ENCODE results near the gene SLC25A21. TPM values are rescaled to one million over a fixed set of nuclear protein-coding genes. Genes with fewer than 3 reads are reported as not detected.
A peak's percentile ranks its signal among the peaks of the same experiment; 100 is the strongest.

SLC25A21 gene
- total RNA-seq, 1 donor from 2014 or later: 0.78 TPM

DNA sequence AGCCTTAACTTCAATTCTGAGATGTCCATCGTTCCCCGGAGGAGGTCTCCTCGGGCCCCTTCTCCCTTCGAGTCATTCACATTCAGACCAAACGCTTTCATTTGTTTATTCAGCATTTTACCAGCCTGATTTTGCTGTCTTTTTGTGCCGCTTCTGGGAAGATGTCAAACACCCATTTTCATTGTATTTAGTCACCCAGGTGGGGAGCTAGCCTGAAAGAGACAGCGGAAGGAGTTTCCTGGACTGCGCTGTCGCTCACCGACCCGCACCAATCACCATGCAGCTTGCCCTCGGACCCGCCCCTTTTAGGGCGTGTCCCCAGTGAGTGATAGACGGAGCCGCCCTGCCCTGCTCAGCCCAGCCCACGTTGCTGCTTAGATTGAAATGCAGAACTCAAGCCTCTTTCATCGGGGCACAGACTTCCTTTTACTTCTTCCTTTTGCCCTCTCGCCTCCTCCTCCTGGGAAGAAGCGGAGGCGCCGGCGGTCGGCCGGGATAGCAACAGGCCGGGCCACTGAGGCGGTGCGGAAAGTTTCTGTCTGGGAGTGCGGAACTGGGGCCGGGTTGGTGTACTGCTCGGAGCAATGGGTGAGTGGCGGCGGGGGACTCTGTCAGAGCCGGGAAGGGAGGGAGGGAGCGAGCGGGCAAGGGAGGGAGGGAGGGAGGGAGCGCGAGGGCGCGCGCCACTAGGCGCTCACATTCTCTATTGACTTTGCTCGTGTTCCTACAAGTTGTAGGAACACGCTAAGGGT, 510.7 kb downstream of the SLC25A21 start, which contains the start of gene PAX9:
TSS of gene PAX9 (plus strand) at position 355 of the 752 bp plus-strand sequence. CDS start at position 585, 230 bp downstream.
- peak; percentile 8 for DNase-seq

DNA sequence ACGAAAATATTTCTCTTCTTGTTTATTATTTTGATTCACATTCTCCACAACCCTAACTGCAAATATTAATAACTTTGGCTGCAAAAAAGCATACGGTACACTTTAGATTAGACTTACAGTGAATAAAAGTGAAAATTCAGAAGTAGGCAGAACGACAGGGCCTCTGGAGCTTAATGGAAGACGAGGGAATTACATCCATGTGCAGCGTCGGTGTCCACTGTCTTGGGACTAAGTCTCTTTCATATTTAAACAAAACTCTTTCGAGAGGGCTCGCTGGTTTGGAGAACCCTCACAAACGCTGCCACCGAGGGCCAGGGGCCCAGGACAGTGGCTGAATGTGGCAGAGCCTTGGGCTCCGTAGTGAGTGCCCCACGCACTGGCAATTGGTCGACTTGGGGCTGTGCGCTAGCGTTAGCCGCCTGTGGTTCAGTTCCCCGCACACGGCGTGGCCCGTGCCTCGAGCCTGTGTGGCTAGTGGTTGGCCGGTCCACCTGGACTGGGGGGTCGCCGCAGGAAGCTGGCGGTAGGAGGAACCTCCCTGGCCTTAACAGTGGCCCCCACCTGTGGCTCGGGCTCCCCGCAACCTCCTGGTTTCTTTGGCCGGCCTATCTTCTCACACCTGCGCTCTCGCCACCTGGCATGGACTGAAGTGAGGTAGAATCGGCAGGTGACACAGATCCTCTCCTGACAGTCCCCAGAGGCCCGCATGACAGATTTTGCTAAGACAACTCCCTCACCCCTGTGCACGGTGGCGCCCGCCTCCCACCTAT, 511.5 kb downstream of the SLC25A21 start:
- no peak for DNase-seq

DNA sequence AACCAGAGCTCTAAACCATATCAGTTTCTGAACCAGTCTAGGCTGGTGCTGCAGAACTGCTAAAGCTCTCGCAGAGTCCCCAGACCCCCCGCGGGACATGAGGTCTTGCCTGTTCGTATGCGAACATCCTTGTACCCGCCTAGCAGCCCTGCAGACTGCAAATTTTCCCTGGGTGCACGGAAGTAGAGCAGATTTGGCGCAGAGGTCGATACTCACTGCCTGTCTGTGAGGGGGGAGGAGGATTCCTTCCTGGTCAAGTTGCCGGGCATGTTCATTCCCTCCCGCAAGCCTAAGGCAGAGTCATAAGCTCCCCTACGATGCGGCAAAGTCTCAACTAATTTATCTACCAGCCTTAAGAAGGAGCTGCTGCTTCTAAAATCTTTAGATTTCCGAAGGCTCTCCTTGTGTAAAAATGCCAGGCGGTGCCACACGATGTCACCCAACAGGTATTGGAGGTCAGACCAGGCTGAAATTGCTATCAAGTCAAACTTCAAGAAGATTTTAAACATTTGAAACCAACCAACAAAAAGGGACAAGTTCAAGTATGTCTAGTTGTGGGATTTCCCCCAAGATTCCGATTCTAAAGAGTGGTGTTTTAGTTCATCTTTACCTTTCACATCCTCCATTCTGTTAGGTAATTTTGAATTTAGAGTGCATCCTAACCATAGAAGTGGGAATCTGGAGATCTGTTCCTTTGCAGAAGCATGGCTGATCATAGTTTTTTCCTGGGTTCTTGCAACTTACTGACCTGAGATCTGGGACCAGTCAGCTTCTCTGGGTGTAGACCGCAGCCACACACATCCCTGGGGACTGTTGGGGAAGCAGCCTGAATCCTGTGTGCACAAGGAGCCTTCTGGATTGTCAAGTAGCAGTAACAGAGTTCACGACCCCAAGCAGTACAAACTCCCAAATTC, 512.3 kb downstream of the SLC25A21 start:
- DNase-seq: no peak

DNA sequence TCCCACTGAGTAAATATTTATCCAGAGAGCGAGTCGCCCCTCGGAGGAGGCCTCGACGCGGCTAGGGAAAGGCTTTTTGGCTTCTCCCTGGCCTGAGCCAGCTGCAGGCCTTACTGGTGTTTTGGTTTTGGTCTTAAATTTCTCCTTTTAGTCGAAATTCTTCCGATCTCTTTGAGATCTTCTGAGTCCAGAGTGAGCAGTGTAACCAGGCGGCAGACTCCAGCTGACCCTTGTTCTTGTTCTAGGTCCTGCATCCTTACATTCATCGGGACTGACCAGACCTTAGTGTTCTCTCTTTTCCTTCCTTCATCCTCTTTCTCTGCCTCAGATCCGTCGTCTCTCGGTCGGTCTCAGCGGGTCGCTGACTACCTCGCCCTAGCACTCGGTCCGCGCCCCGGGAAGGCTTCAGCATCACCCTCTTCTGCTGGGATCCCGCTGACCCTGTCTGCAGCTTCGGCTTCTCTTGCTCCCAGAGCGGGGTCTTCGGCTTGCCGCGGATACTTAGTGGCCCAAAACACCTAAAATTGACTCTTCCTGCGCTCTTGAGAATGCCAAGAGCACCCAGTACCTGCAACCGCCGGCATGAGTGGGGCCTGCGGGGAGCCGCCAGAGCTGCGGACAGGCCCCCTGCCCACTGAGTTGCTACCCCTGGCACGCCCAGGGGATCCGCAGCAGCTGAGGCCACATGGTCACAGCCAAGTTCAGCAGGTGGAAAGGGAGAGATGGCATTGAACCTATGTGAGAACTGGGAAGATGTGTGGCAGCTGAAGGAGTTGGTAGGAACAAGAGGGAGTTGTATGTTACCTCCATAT, 513.2 kb downstream of the SLC25A21 start:
- DNase-seq: no peak

DNA sequence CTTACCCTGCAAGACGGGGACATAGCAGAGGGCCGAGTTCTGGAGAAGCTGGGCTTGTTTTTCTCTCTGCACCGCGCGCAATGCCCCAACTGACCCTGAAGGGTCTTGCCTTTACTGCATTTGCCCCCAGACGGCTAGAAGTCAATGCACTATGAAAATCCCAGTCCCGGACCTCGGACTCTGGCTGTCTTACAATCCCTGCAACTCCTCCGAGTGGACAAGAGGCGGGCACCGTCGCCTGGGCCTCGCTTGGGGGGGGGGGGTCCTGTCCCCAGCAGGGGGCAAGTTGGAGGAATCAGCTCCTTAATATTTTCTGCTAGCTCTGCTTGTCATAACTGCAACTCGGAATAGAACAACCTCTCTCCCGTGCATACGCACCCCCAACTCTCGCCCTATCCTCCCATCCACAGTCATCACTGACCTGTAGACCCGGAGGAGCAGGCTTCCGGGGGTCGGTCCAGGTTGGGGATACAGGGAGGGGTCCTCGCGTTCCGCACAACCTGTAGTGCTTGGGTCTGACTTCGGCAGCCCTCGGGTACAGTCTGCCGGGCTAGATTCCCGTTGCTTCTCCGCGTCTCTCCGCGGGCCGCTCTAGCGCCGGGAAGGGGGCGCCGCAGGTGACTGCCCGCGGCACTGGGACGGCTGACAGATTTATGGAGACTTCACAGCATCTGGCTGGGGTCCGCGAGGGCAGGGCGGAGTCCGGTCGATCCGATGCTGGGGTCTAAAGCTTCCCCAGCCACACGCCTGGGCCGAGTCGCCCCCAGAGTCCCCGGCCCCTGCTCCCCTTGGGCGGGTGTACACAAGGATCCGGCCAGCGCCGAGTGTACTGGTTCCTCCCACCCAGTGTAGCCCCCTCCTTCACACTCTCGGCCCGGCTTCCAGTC, 514.0 kb downstream of the SLC25A21 start:
- no peak for DNase-seq

DNA sequence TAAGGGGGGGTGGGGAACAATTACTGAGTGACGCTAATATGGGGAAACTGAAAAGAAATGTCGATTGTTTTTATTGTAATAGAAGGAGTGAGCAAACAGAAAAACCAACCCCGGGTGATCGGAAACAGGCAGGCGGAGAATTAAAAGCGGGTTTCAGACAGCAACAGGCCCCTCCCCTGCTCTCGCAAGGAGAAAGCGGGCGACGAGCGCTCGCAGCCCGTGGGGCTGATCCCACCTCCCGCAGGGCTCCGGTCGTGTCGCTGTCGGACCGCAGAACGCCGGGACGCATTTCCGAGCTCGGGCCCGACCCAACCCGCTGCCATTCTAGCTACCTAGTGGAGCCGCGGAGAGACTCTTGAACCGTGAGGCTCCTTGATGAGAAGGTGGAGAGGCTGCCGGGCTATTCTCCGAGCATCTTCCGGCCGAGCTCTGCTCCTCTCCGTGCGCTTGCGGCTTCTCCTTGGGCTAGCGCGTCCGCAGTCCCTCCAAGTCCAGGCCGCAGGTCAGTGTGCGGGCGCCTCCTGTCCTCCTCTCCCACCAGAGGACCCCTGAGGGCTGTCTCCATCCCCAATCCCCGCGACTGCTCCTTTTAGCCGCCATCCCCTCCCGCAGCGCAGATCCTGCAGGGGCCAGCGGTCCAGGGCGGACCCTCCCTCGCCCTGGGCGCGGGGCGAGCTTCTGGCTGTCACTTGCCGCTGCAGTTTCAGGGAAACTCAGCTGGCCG, 514.8 kb downstream of the SLC25A21 start:
- DNase-seq: no peak

DNA sequence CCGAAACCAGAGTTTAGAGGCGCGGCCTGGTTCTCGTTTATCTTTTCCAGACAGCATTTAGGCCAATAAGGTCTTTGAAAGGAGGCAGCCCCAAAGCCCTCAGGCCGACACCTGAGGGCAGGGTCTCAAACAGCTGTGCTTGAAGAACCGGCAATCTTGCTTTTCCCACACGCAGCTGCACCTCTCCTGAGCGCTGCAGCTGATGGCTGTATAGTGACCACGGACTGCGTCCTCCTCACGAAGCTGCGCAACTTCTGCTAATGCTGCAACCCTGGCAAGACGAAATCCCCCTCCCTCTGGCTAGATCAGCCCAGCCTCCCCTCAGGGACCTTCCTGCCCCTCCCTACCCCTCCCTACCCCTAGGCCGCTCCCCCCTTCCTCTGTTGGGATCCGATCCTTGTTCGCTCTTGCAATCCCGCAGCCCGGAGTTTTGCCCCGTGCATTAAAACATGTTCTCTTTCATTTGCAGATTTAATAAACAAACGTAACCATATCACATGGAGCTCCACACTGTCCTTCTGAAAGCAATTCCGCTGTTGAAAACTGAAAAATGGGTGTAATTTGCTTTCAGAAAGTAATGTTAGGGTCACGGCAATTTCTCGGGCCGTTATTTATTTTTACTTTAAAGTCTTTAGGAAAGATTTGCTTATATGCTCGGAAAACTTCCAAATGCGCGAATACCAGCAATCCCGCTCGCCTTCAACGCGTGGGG, 515.6 kb downstream of the SLC25A21 start:
- DNase-seq: no peak

DNA sequence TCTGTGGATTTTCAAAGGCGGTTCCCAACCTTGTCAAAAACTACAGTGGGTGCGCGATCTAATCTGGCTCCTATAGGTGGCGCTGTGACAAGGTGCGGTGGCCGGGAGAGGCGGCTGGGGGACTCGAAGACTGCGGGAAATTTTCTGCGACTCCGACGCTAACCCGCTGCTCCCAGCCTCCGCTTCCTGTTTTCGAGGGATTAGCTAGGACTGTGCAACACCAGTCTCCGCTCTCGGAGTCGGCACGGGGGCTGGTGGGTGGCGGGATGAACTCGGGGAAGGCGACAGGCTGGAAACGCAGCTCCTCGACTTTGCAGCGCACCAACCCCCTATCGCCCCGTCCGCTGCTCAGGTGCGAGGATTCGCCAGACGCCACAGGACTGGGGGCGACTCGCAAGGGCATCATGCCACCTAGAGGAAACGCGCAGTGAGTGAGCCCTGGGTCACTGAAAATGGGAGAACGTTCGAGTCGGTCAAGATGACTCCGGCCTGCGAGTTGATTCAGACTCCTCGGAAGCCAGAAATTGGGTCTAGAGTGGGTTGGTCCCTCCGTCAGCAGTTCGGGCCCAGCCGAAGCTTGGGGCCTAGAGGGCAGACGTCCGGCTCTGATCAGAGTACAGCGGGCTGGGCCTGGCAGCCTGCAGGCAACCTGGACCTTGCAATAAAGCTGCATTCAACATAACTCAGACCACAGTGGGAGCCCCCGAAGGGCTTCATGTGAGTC, 516.3 kb downstream of the SLC25A21 start:
- no peak for DNase-seq

DNA sequence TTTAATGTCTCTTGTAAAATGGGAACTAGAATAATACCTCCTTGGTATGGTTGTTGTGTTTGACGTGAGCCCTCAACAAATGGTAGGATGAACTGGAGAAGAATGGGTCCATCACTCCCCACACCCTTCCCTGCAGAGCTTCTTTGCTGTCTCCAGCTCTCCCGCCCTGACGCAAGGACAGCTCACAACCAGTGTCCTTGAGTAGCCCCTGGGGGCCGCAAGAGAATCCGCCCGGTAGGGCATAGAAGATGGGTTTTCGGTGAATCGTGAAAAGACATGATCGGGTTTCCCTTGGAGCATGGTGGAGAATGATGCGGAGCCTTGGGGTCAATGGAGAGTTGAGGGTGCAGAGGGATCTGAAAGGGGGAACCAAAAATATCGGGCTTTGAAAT, 516.8 kb downstream of the SLC25A21 start:
- DNase-seq: no peak

DNA sequence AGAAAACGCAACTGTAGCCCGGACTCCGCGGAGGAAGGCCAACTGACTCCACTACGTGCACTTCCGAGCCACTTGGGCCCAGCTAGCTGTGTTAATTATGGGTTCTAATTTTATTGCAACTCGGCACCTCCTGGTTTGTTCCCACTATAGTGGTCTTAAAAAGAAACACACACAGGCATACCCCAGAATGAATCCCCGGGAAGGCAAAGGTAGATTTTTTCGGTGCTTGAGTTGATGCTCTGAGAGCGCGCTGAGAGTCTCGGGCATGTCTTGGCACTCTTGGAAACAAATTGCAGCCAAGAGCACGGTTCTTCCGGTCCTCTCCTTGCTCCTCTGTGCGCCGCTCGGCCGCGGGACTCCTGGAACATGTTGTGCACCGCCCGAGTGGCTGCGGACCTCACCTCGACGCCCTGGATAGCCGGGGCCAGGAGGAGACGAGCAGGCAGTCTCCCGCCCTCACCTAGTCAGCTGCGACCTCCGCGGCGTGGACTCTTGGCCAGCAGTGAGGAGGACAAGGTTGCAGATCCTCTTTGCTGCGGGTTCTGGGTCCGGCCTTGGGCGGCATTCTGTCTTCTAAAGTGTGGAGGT, 517.5 kb downstream of the SLC25A21 start:
- no peak for DNase-seq

DNA sequence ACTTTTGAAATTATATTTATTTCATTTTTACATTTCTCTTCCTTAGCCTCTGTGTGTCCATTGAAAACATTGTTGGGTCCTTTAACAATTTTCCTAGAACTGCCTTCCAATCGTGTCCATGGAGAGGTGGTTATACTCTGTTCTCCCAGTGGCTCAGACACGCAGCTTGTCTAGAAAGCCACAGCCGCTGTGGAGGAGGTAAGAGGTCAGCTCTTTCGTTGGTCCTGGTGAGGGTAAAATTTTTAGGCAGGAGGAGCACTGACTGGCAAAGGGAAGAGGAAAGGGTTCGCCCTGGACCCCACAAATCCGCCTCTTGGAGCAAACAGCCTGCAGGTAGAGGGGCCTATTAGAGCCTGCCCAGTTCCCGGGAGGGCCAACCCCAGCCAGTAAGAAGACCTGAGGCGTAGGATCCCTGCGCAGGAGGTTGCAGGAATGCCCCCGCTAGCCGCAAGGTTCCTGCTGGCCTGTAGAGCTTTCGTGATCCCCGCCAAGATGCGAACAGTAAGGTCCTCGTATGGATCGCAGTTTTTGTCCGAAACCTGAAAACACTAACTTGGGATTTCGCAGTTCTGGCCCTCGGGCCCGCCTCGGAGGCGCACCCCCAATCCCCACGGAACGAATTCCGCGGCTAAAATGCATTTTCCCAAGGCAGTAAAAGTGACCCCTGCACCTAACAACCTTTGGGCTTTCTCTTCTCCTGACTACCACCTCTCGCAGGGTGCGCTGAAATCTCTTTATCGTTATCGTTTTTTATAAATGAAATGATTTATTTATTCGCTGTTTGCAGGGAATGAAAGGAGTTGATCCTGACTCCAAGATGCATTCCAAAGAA, 518.2 kb downstream of the SLC25A21 start:
- no peak for DNase-seq

DNA sequence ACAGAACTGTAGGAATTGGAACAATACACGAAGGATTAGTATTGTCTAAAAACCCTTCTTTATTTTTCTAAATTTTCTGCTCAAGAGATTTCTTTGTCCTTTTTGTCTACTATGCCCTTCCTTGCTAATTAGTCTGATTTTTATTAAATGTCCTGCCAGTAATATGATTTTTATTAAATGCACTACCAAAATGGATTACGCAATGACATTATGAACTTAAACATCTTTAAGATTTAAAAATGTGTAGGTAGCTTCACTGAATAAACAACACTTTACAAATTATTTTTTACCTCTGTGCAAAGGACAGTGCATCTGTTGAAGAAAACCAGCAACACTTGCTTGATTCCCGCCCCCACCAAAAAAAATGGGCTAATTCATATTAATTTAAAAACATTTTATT, 519.0 kb downstream of the SLC25A21 start:
- no peak for DNase-seq

DNA sequence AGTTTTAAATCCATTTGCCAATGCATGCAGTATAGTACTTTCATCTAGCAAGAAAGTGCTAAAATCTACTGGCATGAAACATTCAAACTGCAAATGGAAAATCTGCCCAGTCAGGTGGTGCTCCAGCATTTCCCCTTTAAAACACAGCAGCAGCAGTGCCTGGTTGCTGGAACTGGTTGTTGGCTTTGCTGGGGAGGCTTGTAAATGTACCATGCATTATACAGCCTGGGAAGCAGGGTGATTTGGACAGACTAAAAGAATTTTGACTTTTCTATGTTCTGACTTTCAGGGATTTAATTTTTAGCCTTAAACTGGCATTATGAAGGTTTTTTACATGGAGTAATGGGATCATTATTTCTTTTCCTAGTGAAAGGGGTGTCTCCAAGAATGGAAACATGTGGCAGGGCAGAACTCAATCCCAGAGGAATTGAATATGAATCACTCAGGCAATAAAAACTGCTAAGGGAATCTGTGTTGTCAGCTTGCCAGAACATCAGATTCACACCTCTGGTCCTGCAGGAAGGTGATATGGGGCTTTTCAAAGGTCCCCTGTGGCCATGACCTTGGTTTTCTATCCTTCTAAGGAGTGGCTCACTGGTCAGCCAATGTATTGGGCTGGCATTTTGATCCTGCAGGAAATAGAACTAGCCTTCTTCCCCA, 519.7 kb downstream of the SLC25A21 start:
- no peak for DNase-seq

DNA sequence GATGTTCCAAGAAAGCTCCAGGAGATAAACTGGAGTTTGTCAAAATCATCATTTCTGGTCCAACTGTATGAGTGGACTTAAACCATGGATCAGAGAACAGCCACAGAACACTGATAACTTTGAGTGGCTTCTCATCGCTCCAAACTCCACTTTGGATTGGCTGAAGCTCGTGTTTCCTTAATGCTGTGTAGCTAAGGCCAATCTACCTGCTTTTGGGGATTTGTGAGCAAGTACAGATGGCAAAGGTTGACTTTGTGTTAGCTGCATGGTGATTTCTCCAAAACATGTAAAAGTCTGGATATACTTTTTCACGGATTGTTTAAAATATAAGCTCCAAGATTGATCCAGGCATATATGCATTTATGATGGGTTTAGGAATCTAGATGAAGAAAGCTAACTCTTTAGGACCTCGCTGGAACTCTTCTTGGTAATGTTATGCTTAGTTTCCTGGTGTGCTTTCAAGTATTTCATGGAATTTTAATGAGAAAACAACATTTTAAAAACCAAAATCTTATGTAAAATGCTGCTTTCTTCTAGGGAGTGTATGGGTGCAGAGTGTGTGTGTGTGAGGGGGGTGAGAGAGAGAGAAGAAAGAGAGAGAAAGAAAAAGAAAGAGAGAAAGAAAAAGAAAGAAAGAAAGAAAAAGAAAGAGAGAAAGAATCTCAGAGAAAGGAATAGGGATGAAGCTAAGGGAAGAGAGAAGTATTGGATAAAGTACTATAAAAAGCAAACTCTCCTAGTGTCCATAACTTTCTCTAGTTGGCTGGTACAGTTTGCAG, 522.3 kb downstream of the SLC25A21 start:
- no peak for DNase-seq

DNA sequence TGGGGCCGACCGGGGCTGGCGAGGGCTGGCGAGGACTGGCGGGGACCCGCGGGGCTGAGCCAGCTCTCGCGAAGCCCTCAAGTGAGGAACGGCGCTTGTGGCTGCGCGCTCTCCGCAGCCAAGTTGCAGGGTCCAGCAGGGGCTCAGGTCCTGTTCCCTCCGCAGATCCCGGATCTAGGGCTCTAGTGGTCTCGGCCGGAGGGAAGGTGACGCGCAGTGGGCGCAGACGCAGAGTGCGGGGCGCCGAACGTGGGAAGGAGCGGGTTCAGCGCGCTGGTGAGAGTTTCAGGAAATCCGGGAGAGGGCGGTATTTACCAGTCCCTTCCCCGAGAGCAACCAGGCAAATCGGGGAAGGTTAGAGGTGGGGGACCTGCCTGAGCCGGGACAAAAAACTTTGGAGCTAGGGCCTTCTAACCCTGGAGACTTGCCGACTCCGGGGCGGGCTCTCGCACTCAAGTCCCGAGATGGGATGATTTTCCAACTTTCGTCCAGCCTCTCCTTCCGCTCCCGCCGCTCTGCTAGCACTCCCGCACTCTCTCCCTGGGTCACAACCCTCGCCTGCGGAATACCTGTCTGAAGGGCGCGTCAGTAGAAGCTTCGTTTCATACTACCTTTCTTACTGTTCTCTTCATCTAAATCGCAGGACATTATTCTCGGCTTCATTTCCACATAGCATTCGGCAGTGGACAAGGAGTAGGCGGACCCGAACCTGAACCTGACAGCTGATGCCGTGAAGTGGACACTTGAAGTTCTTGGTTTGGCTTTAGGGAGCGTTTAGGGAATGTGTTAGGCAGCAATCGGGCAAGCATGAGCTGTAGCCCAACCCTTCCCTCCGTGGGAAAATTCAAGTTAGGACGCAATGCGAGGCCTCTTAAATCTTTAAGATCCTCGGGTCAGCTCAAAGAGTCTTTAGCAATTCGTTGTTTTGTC, 524.3 kb downstream of the SLC25A21 start:
- DNase-seq: no peak
